SW480 (cell line): ENCODE measurements around the gene MAP2.
A peak's percentile ranks its signal among the peaks of the same experiment; 100 is the strongest.
"Not testable (repeated sequence)": the region's sequence is repeated elsewhere in the genome, so short reads cannot be mapped to it uniquely, and the experiment has no call there.

Experiments used
- DNase-seq: peaks from one replicate; pipeline ENCODE4 v3.0.0-alpha.2; 2016; ENCODE audit warnings: low spot score

MAP2 gene

GRCh38 chr2:209592106-209592505 lies 168.3 kb downstream of the MAP2 start:
- no peak for DNase-seq

GRCh38 chr2:209593930-209594329 lies 170.1 kb downstream of the MAP2 start:
- DNase-seq, result no peak

- DNase-seq, result no peak
Observed at GRCh38 chr2:209596262-209596661, 172.4 kb downstream of the MAP2 start.

- DNase-seq, result not testable (repeated sequence)
Observed at GRCh38 chr2:209598227-209598626, 174.4 kb downstream of the MAP2 start.

GRCh38 chr2:209600341-209601171 lies 176.7 kb downstream of the MAP2 start:
- no peak for DNase-seq

- no peak for DNase-seq
Observed at GRCh38 chr2:209601497-209601896, 177.7 kb downstream of the MAP2 start.

- DNase-seq, result no peak
Observed at GRCh38 chr2:209602259-209602658, 178.4 kb downstream of the MAP2 start.

- DNase-seq, result no peak
Observed at GRCh38 chr2:209609531-209609930, 185.7 kb downstream of the MAP2 start.

GRCh38 chr2:209610631-209611030 lies 186.8 kb downstream of the MAP2 start:
- DNase-seq, result no peak

- no peak for DNase-seq
Observed at GRCh38 chr2:209613649-209614305, 189.9 kb downstream of the MAP2 start.

GRCh38 chr2:209614690-209615369 lies 191.0 kb downstream of the MAP2 start:
- DNase-seq, result no peak

GRCh38 chr2:209619782-209620181 lies 195.9 kb downstream of the MAP2 start:
- no peak for DNase-seq

GRCh38 chr2:209624192-209624938 lies 200.5 kb downstream of the MAP2 start:
- DNase-seq, result no peak

GRCh38 chr2:209629597-209629996 lies 205.8 kb downstream of the MAP2 start:
- DNase-seq, result no peak

GRCh38 chr2:209633911-209634310 lies 210.1 kb downstream of the MAP2 start:
- DNase-seq, result no peak

- DNase-seq, result no peak
Observed at GRCh38 chr2:209636076-209636475, 212.2 kb downstream of the MAP2 start.

GRCh38 chr2:209637293-209637692 lies 213.4 kb downstream of the MAP2 start:
- DNase-seq, result no peak

GRCh38 chr2:209638346-209638745 lies 214.5 kb downstream of the MAP2 start:
- peak; percentile 6 for DNase-seq

GRCh38 chr2:209640358-209640757 lies 216.5 kb downstream of the MAP2 start:
- no peak for DNase-seq

GRCh38 chr2:209642146-209642820 lies 218.4 kb downstream of the MAP2 start:
- DNase-seq, result peak; percentile 5

GRCh38 chr2:209644842-209645241 lies 221.0 kb downstream of the MAP2 start:
- no peak for DNase-seq

- no peak for DNase-seq
Observed at GRCh38 chr2:209648714-209649113, 224.9 kb downstream of the MAP2 start.
